ENCODE results near the gene UBE2F.

The UBE2F gene

DNA sequence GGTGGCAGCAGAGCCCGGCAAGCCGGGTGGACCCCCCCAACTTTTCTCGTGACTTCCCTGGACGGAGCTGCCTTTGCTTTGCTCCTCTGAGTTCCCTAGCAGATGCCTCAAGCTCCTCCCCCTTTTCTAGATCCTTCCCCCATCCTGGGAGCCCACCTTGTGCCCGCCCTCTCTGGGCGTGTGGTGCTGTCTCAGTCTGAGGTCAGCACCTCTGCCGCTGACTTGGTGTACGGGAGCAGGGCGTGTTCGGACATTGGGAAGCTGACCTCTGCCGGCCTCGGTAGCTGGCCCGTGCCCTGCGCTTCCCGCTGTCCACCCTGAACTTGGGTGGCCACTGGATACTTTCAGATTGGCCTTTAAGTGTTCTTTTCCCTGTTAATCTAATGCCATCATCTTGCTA lies 113.7 kb downstream of the UBE2F start:
- DNase-seq (ENCODE audit: low read depth in 3 of 3): no peak

DNA sequence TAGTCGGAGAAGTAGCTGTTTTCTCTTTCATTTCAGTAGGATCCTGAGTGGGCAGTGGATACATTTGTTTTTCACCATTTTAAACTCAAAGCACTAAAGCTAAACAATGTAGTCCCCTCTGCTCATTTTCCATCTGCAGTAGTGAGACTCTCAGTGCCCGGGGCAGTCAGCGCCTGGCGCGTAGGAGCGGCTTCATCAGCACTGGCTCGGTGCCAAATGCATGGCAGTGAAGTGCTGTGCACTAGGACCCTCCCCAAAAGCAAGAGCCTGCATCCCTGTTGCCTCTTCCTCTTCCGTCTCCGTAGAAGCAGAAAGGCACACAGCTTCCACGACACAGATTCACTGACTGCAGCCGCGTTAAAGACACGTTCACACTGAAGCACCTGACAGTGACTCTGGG lies 114.3 kb downstream of the UBE2F start:
- DNase-seq (ENCODE audit: low read depth in 3 of 3): no peak

DNA sequence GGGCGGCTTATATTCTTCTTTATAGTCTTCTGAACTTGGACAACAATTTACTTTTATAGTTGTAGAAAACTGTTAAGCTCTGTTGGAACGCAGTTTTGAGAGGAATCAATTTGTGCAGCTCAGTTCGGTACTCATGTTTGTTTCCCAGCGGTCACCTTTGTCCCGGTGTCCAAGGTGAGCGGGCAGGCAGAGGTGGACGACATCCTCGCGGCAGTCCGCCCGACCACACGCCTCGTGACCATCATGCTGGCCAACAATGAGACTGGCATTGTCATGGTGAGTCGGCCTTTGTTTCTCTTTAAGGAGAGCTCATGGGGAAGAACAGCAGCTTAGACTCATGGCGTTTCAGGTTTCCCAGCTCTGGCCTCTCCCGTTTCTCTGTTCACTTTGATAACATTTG lies 114.7 kb downstream of the UBE2F start:
- no peak for DNase-seq (ENCODE audit: low read depth in 3 of 3)

DNA sequence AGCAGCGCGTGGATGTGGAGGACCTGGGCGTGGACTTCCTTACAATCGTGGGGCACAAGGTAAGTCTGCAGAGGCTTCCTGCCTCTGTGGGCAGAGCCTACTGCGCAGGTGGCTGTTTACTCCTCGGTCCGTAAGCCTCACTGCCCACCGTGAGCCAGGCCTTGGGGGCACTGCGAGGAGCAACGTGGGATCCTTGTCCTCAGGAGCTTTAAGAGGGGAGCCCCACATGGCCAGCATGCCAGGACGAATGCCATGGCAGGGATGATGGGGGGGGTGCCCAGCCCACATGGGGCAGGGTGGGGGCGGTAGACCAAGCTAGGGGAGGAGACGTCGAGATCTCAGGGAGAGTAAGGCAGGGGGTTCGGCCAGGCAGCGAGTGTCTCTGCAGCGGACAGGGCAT lies 115.3 kb downstream of the UBE2F start:
- no peak for DNase-seq (ENCODE audit: low read depth in 3 of 3)

DNA sequence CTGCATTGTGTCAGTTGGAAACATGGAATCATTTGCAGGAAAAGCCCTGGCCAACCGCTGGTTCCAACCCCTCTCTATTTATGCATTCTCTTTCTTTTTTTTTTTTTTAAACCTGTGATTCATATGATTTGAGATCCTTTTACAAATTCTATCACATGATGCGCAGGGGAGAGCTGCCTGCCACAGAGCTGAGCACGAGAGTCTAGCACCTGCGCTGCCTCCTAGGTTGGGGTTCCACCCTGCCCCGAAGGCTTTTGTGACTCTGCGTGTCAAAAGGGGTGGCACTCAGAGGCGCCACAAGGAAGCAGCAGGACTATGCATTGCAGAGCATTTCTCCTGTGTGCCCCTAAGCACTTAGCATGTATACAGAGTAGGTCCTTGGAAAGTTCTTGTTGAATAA lies 116.0 kb downstream of the UBE2F start:
- no peak for DNase-seq (ENCODE audit: low read depth in 3 of 3)

DNA sequence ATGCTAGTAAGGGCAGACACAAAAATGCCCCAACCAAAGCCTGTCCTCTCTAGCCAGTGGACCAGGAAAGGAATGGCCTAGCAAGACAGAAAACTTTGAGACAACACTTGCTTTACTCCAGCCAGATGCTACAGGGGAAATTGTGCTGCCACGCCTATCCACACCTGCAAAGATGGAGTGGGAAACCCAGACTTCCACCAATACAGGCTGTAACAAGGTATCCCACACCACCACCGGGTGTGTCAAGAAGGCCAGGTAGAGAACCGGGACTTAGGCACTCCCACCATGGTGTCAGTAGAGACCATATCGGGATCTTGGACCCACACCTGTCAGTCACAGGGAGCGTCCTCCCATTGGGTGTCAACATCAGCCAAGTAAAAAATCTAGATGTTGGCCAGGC lies 117.1 kb downstream of the UBE2F start:
- no peak for DNase-seq (ENCODE audit: low read depth in 3 of 3)

DNA sequence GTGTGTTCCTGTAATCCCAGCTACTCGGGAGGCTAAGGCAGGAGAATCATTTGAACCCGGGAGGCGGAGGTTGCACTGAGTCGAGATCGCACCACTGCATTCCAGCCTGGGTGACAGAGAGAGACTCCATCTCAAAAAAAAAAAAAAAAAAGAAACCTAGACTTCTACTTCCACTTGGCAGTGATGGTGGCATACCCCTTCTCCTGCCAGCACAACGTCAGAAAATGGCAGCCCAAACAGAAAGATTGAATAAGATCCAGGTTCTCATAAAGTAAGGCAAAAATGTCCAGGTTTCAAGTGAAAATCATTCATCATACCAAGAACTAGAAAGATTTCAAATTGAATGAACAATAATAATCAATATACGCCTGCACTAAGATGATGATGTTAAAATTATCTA lies 117.9 kb downstream of the UBE2F start:
- DNase-seq (ENCODE audit: low read depth in 3 of 3): no peak

DNA sequence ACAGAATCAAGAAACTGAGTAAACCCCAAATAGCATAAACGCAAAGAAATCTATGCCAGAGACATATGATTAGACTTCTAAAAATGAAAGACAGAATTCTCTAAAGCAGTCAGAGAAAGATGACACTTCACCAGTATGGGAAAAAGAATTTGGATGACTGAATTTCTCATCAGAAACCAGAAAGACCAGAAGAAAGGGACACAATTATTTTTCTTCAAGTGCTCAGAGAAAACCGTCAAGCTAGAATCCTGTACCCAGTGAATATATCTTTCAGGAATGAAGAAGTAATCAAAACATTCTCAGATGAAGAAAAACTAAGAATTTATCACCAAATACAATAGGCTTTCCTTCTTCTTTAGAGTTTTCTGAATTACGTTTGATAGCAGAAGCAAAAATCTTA lies 119.1 kb downstream of the UBE2F start:
- DNase-seq (ENCODE audit: low read depth in 3 of 3): no peak

DNA sequence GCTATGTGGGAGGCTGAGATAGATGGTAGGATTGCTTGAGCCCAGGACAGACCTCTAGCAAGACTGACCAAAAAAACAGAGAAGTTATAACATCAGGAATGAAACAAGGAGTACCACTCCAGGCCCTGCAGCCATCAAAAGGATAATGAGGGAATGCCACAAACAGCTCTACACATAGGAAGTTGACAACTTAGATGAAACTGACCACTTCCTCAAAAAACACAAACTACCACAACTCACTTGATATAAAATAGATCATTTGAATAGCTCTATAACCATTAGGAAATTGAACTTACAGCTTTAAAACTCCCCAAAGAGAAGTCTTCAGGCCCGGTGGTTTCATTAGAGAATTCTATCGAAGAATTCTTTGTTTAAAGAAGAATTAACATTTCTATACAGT lies 120.4 kb downstream of the UBE2F start:
- DNase-seq (ENCODE audit: low read depth in 3 of 3): no peak

DNA sequence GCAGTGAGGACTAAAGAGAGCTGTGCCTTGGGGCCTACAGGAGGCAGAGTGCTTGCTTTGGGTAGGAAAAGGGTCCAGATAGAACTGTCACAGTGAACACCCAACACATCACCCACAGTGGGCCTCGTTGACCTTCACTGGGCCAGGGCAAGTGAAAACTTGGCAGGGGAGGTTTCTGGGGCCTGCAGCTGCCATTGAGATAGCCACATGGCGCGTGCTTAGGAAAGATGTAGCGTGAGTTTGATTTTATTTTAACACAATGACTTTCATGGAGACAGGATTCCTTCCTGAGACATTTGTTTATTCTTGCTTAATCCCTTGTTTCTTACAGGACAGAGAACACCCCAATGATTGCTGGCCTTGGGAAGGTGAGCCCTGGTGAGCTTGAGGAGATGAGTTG lies 124.1 kb downstream of the UBE2F start:
- no peak for DNase-seq (ENCODE audit: low read depth in 3 of 3)

DNA sequence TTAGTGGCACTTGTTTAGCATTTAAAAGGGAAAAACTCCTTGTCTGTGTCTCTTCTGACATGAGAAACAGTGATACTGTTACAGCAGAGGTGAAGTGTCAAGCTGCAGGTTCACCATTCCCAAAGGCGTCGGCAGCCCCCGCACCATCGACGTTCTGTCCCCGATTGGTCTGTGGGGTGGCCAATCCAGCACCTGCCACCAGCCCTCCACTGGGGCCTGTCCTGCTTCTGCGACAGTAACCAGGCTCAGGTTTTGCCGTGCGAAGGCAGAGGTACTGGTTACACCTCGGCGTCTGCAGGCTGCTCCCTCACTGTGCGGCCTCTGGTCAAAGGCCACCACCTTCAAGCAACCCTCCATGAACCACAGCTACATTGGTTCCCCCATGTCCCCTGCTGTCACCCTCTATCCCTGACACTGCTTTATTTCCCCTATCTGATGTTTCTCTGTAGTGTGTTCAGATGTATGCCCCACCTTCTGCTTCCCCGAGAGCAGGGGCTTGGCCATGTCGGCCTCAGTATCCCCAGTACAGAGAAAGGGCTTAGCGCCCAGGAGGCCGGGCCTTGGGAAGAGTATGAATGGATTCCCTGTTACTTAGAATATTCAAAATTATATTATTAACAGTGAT lies 124.7 kb downstream of the UBE2F start:
- no peak for DNase-seq (ENCODE audit: low read depth in 3 of 3)
